Stimulated activated CD8-positive, alpha-beta memory T cell treated with anti-CD3 and anti-CD28 coated beads, Interleukin-15, amount 100 ng/mL, for 24 hours (primary cell): ENCODE measurements around the gene GLIS1.

ENCODE experiments used
- DNase-seq: peaks from one replicate; pipeline ENCODE4 v3.0.0-alpha.2; 2020; ENCODE audit warnings: low read depth

The GLIS1 gene

GRCh38 chr1:53617851-53618499, 121.0 kb downstream of the GLIS1 start:
- no peak for DNase-seq

GRCh38 chr1:53617382-53617781, 121.6 kb downstream of the GLIS1 start:
- DNase-seq = no peak

DNA sequence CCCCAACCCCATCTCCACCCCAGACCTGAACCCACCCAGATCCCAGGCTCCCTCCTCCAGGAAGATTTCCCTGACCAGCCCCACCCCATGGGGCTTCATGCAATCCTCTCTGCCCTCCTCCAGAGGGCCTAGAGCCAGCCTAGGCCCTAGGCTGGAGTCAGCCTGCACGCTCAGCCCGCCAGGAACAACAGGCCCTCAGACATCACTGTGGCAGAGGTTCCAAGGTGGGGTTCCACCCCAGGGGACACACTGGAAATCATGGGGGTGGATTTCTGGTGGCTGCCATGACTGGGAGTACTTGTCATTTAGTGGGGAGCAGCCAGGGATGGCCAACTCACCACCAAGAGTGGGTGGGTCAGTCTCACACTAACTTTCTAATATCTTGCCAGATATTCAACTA, 122.0 kb downstream of the GLIS1 start:
- no peak for DNase-seq

DNA sequence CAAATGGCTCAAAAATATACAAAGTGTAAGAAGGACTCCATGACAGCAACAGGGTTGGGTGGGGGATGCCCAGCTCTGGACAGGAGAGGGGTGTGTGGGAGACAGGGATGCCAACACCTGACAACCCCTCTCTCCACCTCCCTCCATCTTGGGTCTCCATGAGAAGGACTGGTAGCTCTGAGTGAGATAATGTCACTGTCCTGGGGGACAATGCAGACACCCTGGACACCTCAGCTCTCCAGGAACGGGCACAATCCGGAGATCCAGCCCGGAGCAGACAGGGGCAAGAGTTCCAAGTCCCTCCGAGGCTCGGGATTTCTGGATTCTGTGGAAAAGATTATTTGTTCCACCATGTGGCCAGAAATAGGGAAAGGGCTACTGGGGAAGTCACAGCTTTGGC, 122.5 kb downstream of the GLIS1 start:
- no peak for DNase-seq

DNA sequence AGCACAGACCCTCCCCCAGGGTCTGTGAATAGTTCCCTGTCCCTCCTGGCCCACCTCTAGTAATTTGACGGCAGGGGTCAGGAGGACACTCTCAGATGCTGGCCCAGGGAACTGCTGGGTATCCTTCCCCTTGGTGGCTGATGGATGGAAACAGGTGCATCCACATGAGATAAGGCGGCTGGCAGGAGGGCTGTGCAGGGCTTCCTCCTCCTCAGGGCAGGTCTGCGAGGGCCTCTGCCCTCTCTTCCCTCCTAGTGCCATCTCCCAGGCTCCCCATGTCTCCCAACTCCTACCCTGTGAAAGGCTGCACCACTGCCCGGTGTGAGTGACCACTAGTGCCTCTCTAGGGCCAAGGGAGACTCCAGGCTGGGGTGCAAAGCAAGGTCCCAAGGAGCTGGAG, 123.9 kb downstream of the GLIS1 start:
- DNase-seq = no peak

- DNase-seq = no peak
These were observed 124.5 kb downstream of the GLIS1 start for GRCh38 chr1:53614231-53615021.

- no peak for DNase-seq
These were observed 130.3 kb downstream of the GLIS1 start for GRCh38 chr1:53608676-53609075.

DNA sequence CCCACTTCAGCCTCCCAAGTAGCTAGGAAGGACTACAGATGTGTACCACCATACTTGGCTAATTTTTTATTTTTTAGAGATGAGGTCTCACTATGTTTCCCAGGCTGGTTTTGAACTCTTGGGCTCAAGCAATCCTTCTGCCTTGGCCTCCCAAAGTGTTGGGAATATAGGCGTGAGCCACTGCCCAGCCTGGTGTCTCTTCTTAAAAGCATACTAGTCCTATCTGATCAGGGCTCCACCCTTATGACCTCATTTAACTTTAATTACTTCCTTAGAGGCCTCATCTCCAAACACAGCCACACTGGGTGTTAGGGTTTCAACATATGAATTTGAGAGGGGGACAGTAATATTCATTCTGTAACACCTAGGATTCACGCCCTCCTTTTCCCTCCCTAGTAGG, 130.9 kb downstream of the GLIS1 start:
- no peak for DNase-seq

DNA sequence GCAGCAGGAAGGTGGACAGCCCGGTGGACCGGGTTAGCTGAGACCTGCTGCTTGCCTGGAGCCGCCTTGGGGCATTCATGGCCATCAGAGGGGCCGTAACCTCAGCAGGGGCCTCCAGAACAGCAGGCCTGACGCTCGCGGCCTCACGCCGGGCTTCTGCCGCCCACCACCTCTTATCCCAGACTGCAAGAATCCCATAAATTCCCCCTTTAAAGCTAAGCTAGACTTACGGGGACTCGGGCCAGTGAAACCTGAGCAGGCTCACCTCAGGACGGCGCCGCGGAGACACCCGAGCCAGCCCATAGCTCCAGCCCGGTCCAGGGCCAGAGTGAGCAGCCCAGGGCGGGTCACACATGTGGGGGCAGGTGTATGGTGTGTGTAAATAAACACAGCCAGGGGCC, 132.3 kb downstream of the GLIS1 start:
- no peak for DNase-seq

DNA sequence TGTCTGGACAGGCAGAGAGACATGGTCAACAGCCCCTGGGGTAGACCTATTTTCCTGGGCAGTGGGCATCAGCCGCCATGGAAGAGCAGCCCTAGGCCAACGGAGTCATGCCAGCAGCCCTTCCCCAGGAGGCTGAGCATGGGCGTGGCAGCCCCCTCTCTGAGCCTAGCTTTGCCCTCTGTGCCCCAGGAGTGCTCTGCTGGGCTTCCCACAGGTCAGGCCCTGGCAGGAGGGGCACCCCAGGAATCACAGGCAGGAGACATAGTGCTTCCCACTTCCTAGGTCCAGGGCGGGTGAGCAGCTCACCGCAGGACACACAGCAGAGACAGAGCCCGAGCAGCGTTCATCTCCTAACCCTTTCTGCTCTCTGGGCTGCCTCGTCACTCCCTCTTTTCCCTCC, 132.8 kb downstream of the GLIS1 start:
- no peak for DNase-seq

- DNase-seq = no peak
These were observed 133.8 kb downstream of the GLIS1 start for GRCh38 chr1:53605181-53605580.

DNA sequence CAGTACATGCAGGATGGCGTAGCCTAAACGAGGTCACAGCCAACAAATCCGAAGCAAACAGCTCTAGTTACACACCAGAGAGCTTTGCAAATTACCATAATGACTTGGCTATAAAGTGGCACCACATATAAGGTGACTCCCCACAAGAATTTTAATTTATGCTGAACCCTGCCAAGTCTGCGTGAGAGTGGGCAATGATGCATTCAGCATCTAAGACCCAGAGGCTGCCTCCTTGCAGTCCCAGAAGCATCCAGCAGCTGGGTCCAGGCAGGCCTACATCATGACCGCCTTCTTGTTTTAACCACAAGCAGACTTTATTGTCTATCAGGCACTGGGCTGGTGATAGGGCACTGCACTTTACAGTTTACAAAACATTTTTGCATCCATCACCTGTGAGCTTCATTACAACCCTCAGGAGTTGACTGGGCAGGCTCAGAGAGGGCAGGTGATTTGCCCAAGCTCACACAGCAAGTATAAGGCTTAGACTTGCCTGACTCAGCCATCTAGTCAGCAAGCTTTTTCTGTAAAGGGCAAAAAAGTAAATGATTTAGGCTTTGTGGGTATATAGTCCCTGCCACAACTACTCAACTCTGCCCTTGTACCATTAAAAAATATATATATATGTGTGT, 134.6 kb downstream of the GLIS1 start:
- DNase-seq = no peak

GRCh38 chr1:53603431-53603830, 135.5 kb downstream of the GLIS1 start:
- DNase-seq = no peak

- no peak for DNase-seq
These were observed 136.8 kb downstream of the GLIS1 start for GRCh38 chr1:53601867-53602775.

DNA sequence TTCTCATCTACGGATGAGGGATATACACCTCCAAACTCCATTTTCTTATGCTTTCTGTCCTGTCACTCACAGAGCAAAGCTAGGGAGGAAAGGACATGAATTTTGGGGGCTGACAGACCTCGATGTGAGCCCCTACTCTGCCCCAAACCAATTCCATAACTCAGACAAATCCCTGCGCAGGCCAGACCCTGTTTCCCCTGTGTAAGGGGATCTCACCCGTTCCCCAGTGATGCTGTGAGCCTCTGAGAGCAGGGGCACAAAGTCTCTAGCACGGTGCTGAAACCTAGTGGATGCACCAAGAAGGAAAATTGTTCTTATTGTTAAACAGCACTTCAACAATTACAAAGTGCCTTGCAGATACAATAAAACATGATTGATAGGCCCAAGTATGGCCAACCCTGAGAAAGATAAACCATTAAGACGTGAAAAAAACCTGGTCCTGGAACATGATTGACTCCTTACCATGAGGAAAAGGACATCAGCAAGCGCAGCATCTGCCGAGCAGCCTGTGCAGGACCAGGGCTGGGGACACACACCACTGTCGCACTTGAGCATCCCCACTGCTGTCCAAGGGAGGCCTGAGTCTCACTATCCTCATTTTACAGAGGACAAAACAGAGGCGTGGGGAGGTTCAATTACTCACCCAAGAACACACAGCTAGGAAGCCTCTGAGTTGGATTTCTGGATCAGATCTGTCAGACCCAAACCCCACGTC, 137.8 kb downstream of the GLIS1 start:
- no peak for DNase-seq

DNA sequence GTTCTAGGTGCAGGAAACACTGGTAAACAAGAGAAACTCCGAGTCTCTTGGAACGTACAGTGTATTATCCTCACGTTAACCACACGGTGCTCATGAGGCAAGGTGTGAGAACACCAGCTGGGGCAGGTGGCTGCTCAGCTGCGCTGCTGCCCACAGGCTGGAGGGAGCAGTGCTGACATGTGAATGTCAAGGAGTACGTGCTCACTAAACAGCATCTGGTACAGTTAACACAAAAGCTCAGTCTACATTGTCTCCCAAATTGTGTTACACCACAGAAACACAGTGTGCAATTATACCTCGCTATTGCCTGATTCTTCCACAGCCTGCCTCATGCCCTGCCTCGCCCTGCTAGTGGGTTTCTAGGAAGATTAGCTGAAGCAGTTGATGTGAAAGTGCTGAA, 138.4 kb downstream of the GLIS1 start:
- DNase-seq = no peak

- no peak for DNase-seq
These were observed 139.0 kb downstream of the GLIS1 start for GRCh38 chr1:53600001-53600400.

GRCh38 chr1:53599481-53599880, 139.5 kb downstream of the GLIS1 start:
- DNase-seq = no peak

GRCh38 chr1:53598966-53599365, 140.0 kb downstream of the GLIS1 start:
- DNase-seq = no peak

DNA sequence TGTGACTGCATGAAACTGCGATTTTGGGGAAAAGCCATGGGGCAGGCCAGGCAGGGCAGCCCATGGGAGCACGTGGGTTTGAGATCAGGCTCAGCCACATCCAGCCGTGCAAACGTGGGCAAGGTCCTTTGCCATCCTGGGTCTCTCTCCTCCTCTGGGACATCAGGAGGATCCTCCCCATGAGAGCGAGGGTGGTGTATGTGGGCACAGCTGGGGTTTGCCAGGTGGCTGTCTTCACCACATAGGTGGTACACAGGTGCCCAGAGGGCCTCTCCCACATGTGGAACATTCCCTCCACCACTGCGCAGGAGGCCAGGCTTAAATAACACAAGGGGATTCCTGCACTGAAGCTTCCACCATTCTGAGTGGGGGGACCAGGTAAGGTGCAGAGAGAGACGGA, 143.1 kb downstream of the GLIS1 start:
- DNase-seq = no peak

GRCh38 chr1:53594391-53595180, 144.4 kb downstream of the GLIS1 start:
- DNase-seq = no peak
